Measurements from ENCODE around the gene GRM1. TPM values are rescaled to one million over a fixed set of nuclear protein-coding genes. Genes with fewer than 3 reads are reported as not detected.

Gene GRM1
- under 1 TPM in 1 of 4 donors, not detected in 3; 0.13 TPM for total RNA-seq

DNA sequence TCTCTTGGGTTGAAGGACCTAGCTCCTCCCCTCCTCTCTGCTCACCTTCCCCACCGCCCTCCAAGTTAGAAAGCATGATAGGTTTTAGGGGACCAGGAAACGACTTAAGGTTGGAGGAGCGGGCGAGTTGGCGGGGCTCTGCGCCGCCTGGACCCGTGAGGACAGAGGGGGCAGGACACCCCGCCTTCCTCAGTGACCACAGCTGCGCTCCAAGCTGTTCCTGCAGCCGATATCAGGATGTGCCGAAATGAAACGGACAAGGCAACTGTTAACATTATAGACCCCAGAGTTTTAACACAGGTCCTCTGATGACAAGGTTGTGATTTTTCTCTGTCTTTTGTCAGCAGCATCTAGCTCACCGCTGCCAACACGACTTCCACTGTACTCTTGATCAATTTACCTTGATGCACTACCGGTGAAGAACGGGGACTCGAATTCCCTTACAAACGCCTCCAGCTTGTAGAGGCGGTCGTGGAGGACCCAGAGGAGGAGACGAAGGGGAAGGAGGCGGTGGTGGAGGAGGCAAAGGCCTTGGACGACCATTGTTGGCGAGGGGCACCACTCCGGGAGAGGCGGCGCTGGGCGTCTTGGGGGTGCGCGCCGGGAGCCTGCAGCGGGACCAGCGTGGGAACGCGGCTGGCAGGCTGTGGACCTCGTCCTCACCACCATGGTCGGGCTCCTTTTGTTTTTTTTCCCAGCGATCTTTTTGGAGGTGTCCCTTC, at the start of gene GRM1:
GRM1 (plus strand) TSS at position 212 of the 722 bp plus-strand sequence; CDS start at position 668, 456 bp downstream.
- Histone ChIP-seq H3K27ac (no peak within 1 kb of the TSS), H3K27me3 (peaks cover 51% of the 10 kb centered on the region), H3K9me3 (peaks cover 0 to 6% (median 0%) of the 10 kb centered on the region in 3 donors), H3K4me1 (no peaks in the 10 kb centered on the region), H3K4me3 (no peak within 1 kb of the TSS), H3K36me3 (no peaks in the 10 kb centered on the region)
- ATAC-seq, result no peak
- TF ChIP-seq POLR2AphosphoS5 (IDR thresholded peaks at IDR 0.05) (no peak), EP300 (IDR thresholded peaks at IDR 0.05) (no peak), POLR2A (IDR thresholded peaks at IDR 0.05) (no peak)
- TF ChIP-seq, protein P1, sequence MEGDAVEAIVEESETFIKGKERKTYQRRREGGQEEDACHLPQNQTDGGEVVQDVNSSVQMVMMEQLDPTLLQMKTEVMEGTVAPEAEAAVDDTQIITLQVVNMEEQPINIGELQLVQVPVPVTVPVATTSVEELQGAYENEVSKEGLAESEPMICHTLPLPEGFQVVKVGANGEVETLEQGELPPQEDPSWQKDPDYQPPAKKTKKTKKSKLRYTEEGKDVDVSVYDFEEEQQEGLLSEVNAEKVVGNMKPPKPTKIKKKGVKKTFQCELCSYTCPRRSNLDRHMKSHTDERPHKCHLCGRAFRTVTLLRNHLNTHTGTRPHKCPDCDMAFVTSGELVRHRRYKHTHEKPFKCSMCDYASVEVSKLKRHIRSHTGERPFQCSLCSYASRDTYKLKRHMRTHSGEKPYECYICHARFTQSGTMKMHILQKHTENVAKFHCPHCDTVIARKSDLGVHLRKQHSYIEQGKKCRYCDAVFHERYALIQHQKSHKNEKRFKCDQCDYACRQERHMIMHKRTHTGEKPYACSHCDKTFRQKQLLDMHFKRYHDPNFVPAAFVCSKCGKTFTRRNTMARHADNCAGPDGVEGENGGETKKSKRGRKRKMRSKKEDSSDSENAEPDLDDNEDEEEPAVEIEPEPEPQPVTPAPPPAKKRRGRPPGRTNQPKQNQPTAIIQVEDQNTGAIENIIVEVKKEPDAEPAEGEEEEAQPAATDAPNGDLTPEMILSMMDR (IDR thresholded peaks at IDR 0.05), result no peak
- 4 to 5% methylated on average over 12 to 25 of the region's 39 CpGs for WGBS, 2 donors (ENCODE audit: low coverage in 1 of 2)

DNA sequence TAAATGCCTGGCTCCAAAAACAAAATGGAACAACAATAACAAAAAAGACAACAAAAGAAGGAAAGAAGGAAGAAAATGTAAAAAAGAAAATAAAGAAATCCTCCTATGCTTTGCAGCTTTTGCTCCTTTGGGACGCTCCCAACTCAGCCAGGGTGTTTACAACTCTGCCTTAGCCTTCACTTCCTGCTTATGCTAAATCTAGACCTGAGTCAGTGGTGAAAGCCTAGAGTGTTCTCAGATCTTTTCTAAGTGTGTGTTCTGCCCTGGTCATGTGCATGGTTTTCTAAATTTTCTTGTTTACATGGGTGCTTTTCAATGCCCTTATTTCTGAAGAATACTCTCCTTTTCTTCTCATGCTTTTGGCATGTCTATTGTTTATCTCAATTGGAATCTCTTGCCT, 19.5 kb upstream of the GRM1 start:
- H3K4me3 ChIP-seq, result no peak overlapping the region
- ATAC-seq, result no peak
- WGBS, 2 donors (ENCODE audit: low coverage in 1 of 2), result 60 to 78% methylated on average over 1 of the region's 1 CpG
- H3K4me1 ChIP-seq, result no peaks in the 10 kb centered on the region
- H3K27me3 ChIP-seq, result no peaks in the 10 kb centered on the region
- H3K36me3 ChIP-seq, result no peaks in the 10 kb centered on the region
- no peak for TF ChIP-seq EP300 (IDR thresholded peaks at IDR 0.05)
- no peak for TF ChIP-seq POLR2A (IDR thresholded peaks at IDR 0.05)
- no peak for TF ChIP-seq POLR2AphosphoS5 (IDR thresholded peaks at IDR 0.05)
- TF ChIP-seq, protein P1 (IDR thresholded peaks at IDR 0.05), result no peak
- H3K27ac ChIP-seq, result no peak overlapping the region
- H3K9me3 ChIP-seq, result peaks cover 0 to 10% (median 0%) of the 10 kb centered on the region in 3 donors

DNA sequence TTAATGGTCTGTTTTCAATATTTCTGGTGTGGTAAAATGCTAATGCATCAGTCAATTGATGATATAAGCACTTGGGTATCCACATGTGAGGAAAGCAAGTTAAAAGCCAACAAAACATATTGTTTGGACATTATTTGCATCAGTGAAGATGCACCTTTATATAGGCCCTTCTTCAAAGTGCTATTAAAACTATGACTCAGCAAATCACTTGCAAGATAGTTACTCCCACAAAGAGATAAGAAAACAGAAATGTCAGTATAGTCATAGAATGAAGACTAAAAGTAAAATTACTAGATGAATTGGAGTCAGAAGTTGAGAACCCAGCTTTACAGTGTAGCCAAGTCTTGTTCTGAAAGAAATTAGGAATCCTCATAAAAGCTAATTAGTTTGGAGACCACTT, 14.6 kb upstream of the GRM1 start:
- TF ChIP-seq POLR2A (IDR thresholded peaks at IDR 0.05) (no peak), POLR2AphosphoS5 (IDR thresholded peaks at IDR 0.05) (no peak), EP300 (IDR thresholded peaks at IDR 0.05) (no peak)
- TF ChIP-seq, protein P1 (IDR thresholded peaks at IDR 0.05), result no peak
- ATAC-seq, result no peak
- Histone ChIP-seq H3K4me3 (no peak overlapping the region), H3K4me1 (no peaks in the 10 kb centered on the region), H3K27ac (no peak overlapping the region), H3K36me3 (no peaks in the 10 kb centered on the region), H3K9me3 (peaks cover 0 to 6% (median 0%) of the 10 kb centered on the region in 3 donors), H3K27me3 (no peaks in the 10 kb centered on the region)

DNA sequence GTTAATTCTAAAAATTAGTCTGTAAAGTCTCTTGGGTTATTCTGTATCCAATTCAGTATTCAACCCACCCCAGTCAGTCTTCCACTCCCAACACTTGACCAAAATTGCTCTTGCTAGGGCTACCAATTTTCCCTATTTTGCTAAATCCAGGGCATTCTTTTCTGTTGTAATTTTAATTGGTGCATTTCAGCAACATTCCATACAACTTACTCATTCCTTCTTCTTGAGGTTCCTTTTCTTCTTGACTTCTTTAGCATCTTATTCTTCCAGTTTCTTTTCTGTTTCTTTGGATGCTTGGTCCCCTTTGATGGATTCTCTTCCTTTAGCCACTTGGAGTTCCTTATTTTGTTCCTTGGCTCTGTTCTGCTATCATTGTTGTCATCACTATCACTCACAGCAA, 11.2 kb upstream of the GRM1 start:
- TF ChIP-seq, protein P1 (IDR thresholded peaks at IDR 0.05), result no peak
- TF ChIP-seq EP300 (IDR thresholded peaks at IDR 0.05) (no peak), POLR2A (IDR thresholded peaks at IDR 0.05) (no peak), POLR2AphosphoS5 (IDR thresholded peaks at IDR 0.05) (no peak)
- Histone ChIP-seq H3K27me3 (no peaks in the 10 kb centered on the region), H3K27ac (no peak overlapping the region)

DNA sequence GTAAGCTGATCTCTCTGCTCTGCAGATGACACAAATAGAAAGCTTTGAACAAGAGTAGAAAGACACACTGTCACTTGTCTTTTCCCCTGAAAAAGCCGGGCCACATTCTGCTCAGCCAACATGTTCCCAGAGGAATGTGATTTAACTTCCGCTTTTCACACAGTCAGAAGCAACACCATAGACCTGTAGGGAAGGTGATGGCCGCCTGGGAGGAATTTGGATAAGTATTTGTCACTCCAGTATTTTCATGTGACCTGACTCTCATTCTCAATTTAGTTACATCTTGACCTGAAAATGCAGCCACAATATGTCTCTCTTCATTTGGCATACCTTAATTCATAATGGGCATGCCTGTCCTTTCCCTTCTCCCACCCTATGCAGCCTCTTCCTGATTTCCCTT, 2.0 kb upstream of the GRM1 start:
- peaks cover 0 to 6% (median 0%) of the 10 kb centered on the region in 3 donors for H3K9me3 ChIP-seq
- no peak for ATAC-seq
- H3K27me3 ChIP-seq, result peaks cover 48% of the 10 kb centered on the region
- 56 to 74% methylated on average over 3 of the region's 3 CpGs for WGBS, 2 donors (ENCODE audit: low coverage in 1 of 2)
- H3K36me3 ChIP-seq, result no peaks in the 10 kb centered on the region
- no peak for TF ChIP-seq POLR2A (IDR thresholded peaks at IDR 0.05)
- TF ChIP-seq, protein P1 (IDR thresholded peaks at IDR 0.05), result no peak
- no peak for TF ChIP-seq POLR2AphosphoS5 (IDR thresholded peaks at IDR 0.05)
- TF ChIP-seq EP300 (IDR thresholded peaks at IDR 0.05), result no peak
- H3K27ac ChIP-seq, result no peak overlapping the region
- no peaks in the 10 kb centered on the region for H3K4me1 ChIP-seq
- no peak overlapping the region for H3K4me3 ChIP-seq

More for the DNA sequence above, 11.2 kb upstream of the GRM1 start:
- H3K4me1 ChIP-seq, result no peaks in the 10 kb centered on the region
- no peaks in the 10 kb centered on the region for H3K36me3 ChIP-seq
- H3K9me3 ChIP-seq, result no peaks in the 10 kb centered on the region
- no peak overlapping the region for H3K4me3 ChIP-seq
- no peak for ATAC-seq
